ENCODE data around the gene RGS3.

RGS3 gene

DNA sequence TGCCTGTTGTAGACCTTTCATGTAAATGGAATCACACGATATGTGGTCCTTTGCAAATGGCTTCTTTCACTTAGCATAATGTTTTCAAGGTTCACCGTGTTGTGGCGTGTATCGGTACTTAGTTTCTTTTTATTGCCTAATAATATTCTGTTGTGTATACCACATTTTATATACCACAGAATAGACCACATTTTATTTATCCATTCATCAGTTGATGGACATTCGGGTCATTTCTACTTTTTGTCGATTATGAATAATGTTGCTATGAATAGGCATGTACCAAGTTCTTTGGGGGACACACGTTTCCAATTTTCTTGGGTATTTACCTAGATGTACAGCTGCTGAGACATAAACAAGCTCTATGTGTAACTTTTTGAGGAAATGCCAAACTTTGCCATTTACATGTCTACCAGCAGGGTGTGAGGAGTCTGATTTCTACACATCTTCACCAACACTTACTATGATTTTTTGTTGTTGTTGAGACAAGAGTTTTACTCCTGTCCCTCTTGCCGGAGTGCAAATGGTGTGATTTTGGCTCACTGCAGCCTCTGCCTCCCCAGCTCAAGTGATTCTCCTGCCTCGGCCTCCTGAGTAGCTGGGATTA lies 144.7 kb downstream of the RGS3 start:
- no peak for FAIRE-seq

DNA sequence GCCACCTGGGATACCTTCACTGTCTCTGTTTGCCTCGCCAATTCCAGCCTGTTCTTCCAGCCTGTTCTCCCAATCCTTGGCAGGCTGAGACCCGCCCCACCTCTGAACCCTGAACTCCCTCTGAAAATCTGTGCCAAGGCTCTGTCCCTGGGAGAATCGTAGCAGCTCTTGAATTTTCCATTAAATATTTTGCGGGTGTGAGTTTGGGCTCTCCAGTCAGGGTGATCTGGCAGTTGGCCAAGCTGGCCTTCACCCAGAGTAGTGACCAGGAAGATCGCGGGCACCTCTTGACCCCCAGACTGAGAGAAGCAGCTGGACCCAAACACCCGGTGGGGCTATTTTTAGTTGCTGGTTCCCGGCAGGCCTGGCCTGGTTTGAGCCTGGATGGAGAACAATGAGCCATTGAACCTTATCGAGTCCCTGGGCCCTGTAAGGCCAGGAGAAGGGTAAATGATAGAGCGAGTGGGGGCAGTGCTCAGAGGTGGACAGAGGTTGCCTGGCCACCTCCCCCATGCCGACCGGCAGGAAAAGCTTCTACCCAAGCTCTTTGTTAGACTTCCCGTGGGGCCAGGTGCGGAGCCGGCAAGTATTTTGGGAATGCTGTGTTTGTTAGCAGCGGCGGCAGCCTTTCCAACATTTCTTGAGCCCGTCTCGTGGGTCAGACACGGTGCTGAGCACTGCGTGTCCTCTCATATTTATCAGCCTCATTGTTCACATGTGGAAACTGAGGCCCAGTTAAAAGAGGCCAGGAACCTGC lies 146.2 kb downstream of the RGS3 start:
- FAIRE-seq, result no peak

DNA sequence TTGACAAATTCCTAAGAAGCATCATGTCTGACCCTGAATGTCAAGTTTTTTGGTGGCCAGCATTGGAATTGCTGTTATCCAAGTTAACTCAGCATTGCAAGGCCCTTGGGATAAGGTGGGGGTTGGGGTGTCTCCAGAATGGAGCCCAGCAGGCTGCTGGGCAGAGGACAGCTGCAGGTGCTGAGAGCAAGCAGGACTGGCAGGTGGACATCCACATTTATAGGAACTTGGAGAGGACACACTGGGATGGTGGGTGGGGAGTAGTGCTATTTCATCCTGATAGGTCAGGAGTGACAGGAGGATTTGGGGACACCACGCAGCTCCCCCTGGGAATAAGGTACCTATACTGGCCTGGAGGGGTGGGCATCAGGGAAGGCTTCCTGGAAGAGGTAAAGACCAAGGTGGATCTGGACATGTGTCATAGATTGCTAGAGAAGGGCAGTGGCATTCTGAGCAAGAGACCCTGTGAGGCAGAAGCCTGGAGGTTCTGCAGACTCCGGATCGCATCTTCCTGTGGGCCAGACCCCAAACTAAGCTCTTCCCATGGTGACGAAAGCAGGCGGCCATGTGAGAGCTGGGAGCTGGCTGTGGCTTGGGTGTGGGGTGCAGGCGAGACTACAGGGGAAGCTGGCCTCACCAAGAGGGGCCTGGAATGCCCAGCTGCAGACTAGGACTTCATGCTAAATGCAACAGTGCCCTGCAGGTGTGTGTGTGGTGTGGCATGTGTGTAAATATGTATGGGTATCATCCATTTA lies 148.1 kb downstream of the RGS3 start:
- no peak for FAIRE-seq

DNA sequence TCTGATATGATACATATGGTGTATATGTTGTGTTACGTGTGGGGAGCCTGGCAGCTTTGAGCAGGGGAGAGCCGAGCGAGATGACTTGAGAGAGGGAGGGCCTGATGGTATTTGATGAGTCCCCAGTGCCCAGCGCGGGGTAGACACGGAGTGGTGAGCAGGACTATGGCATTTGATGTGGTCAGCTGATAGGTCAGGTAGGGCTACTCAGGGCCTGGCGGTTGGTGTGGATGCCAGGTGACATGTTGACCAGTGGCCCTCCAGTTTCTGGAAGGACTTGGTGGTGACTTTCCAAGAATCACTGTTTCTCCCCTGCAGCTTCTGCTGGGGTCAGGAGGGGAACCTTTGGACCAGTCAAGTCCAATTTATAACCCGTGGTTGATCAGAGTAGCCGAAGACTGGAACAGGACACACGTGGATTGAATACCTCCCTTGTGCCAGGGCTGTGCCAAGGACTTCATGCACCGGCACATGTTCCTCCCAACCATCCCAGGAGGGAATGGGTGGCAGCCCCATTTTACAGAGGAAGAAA lies 148.8 kb downstream of the RGS3 start:
- FAIRE-seq, result no peak

DNA sequence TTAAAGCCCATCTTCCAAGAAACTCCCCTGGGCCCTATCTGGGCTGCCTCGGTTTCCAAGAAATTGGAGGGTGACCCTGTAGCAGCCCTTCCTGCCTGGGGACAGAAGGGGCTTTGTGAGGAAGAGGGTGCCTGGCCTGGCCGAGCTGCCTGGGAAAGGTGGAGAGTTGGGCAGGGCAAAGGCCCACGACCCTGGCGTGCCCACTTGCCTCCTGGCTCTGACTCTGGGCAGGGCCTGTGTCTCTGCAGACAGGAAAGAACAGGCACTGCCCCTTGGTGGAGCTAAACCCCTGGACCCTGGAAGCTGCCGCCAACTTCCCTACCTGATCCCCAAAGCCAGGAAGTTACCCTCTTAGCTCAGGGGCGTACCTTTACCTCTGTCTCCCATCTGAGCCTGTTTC lies 149.3 kb downstream of the RGS3 start:
- no peak for FAIRE-seq

DNA sequence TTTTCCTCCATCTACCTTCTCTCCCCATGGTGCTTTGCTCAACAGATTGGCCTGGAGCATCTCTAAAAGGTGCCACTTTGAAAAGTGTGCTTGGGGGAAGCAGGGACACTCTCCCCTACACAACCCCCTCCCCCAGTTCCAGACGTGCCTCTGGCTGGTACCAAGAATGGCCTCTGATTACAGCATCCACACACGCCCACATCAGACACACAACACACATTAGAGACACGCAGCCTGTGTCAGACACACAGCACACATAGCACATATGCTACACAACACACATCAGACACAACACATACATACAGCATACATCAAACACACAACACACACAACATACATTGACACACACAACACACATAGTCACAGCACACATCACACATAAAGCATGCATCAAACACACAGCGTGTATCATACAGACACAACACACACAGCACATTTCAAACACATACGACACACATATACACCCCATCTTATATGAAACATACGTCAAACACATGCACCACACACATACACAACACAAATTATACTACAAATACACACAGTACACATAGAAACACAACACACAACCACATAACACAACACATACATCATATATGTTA lies 150.4 kb downstream of the RGS3 start:
- FAIRE-seq, result no peak

DNA sequence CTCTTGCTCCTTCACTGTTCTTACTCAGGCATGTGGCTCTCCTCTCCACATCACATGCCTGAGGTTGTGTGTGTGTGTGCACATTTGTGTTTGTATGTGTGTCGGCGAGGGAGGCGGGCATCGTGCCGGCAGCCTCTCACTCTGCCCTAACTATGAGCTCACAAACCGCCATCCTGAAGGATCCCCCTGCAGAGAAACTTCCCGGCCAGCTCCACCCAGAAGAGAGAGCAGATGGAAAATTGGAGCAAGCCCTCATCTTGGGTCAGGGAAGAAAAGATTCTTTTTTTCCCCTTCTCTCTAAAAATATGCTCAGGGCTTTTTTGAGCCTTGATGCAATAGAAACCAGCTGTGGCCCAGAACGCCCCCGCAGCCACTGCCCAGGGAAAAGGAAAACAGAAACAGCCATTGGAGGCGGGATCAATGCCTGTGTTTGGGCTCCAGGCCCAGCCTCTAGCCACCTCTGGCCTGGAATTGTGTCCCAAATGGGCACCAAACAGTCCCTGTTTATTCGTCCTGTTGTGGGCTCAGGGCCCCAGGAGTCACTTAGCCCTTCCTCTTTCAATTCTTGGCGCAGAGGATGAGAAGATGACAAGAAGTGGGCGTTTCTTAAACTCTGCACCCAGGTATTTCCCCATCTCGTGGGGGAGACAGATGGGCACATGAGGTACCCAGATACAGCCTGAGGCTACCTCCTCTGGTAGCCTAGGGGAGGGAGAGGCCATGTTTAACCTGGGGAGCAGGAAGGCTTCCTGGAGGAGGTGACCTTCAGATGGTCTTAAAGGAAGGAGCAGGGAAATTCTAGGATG lies 151.5 kb downstream of the RGS3 start:
- no peak for FAIRE-seq

DNA sequence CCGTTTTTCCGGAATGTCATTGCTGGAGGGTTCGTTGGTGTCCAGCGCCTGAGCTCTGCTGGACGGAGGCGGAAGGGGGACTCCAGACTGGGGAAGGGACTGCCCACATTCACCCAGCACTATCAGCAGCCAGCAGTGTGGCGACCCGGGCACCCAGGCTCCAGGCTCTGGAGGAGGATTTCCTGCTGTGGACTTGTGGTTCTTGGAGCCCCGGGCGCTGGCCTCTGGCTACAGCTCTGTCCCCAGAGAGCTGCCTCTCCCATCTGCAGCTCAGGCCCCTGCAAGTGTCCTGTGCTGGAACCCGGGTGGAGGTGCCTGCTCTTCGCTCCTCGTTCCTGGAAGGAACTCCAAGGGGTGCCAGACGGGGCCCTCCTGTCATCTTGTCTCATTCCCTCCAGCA lies 152.6 kb downstream of the RGS3 start:
- no peak for FAIRE-seq

DNA sequence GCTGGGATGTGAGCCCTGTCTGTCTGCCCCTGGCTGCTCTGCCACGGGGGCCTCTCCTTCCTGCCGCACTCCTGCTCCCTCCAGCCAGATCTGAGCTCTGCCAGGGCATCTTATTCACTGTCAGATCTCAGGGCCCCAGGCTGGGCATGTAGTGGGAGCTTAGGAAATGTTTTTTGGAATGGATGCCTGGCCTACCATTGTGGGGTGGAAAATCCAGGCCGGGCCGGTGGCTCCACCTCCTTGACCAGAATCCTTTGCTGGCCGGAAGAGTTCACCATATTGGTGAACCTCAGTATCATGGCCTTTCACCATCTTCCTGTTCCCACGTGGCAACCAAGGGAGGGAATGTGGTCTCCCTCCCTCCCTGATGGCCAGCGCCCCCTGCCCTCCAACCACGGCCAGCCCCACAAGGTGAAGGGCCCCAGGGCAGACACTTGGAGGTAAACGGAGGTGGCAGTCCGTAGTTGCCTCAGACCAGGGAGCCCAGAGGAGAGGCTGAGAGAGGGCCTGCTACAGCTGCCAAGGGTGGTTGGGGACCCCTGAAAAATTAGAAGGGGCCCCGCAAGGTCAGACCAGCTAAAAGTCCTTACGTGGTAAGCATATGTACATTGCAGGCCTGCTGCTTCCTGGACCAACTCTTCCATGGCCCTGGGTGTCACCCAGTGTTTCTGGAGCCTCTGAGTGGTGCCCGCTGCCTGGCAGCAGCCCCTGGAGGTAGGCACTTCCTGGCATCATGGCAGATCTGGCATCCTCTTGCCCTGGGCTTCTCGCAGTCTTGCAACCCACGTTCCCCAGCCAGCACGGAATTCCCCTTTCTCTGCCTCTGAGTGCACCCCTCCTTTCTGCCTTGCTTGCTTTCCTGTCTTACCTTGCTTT lies 153.3 kb downstream of the RGS3 start:
- no peak for FAIRE-seq

DNA sequence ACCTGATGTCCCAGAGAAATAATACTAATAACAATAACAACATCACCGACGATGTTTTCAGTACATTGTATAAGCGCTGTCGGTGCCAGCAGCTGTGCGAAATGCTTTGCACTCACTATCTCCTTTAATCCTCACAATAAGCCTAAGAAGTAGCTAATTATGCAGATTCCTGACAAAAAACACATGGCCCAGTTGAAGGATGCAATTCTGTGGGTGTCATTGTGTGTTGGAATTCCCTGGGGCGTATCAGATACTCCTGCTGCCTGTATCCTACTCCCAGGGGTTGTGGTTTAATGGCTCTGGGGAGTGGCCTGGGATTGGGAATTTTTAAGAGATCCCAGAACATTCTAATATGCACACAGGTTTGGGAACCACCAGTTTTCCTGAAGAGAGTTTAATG lies 154.0 kb downstream of the RGS3 start:
- FAIRE-seq, result no peak

DNA sequence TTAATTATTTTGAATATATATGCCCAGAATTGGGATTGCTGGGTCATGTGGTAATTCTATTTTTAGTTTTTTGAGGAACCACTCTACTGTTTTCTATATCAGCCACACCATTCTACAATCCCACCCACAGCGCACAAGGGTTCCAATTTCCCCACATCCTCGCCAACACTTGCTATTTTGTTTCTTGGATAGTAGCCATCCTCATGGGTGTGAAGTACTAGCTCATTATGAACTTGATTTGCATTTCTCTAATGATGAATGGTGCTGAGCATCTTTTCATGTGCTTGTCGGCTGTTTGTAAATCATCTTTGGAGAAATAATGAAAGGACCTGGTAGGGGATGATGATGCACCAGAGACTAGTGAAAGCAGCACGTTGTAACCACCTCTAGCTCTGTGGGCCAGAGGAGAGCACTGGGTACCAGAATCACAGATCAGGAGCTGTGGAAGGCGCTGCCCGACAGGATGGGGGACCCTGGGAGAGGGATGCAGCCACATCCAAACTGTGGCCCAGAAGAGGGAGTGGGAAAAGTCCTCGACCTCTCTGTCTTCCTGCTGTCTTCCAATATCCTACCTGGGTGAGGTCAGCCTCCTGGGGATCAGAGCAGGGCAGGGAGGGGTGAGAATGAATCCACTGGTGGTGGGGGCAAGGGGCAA lies 155.4 kb downstream of the RGS3 start:
- no peak for FAIRE-seq

DNA sequence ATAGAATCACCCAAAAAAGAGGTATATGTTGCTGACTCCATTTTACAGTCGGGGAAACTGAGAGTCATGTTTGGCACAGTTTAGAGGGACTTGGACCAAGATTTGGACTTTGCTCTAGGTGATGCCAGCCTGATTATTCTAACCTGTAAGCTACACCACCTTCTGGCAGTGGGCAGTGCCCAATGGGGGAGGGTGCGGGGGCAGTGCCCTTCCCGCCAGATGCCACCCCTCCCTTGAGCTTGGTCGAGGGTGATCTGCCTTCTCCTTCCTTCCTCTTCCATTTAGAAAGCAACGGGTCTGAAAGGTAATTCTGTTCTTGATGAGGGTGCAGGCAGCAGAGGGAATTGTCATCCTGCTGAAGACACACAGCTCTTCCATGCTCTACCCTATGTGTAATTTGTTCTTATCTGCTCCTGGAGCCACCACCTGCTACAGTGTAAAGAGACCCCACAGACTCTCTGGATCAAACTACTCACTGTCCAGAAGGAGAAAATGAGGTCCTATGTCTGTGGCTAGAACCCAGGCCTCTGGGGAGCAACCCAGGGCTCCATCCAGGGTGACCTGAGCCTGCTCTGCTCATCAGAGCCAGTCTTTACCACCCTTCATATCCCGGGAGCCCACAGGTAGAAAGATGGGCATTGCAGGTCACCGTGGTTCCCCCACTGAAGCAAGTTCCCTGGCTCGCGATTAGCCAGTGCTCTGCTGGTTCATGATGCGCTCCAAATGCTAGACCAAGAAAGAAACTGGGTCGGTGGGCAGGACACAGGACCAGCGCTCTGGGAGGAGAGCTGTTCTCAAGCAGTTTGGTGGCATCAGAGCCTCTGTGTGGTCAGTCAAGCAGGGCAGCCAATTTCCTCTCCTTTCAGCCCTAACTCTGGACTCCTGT lies 156.2 kb downstream of the RGS3 start:
- no peak for FAIRE-seq

DNA sequence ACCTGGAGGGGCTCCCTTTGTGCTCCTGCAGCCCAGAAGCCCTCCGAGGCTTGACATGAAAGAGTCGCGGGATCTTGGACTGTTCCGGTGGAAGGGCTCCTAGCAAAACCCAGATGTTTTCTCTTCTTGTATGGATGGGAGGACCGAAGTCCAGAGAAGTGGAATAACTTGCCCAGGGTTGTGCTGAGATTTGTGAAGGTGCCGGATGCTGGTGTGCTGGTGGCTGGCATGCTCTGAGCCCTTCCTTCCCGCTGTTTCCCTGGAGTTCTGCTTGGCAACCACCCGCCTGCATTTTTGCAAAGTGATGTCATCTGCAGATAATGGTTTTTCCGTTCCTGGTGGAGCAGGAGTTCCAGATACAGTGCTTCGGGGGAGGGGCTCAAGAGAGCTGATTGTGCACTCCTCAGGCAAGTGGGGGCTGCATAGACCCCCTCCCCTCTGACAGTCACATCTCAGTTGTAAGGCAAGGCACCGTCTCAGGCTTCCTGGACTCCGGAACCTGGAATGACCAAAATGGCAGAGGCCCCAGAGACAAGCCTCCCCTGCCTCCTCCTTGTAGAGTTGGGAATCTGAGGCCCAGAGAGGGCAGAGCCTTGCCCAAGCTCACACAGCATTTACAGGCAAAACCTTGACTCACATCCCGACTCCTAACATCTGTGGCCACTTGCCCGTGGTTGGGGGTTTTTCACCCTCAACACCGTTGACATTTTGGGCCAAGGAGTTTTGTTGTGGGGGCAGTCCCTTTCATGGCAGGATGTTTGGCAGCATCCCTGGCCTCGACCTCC lies 157.0 kb downstream of the RGS3 start:
- peak; percentile 68 for FAIRE-seq

DNA sequence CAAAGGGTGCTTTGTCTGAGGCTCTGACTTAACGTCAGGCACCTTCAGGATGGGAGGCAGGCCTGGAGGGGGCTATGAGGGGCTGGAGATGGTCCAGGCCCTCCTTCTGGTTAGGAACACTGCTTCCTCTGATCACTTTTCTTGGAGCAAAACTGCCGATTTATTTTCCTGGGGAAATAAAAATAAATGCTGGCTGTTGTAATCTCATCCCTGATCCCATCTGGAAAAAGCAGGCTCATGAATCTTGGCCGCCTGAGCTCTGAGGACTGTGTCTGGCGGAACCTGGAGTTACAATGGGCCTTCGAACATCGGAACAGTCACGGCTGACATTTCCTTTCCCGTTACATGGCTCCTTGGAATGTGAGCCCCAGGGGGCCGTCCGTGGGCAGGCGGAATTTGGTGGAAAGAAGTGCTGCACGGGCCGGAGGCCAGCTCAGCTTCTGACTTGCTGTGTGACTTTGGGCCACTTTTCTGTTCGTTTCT lies 157.8 kb downstream of the RGS3 start:
- FAIRE-seq, result peak; percentile 96

DNA sequence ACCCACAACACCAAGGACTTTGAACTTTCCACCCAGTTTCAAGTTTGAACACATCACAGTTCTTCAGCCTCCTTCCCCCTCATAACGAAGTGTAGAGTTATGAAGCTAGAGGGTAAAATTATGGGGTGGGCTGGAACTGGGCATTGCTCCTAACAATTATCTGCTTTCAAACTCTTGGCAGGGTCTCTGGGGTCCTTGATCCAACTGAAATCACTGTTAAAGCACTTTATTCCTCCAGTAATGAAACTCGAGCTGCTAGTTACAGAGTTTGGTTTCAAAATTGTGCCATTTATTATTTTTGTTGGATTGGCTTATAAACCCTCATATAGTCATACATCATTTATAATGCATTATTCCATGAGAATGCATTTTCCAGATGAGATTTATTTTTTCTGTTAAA lies 158.5 kb downstream of the RGS3 start:
- peak; percentile 95 for FAIRE-seq

DNA sequence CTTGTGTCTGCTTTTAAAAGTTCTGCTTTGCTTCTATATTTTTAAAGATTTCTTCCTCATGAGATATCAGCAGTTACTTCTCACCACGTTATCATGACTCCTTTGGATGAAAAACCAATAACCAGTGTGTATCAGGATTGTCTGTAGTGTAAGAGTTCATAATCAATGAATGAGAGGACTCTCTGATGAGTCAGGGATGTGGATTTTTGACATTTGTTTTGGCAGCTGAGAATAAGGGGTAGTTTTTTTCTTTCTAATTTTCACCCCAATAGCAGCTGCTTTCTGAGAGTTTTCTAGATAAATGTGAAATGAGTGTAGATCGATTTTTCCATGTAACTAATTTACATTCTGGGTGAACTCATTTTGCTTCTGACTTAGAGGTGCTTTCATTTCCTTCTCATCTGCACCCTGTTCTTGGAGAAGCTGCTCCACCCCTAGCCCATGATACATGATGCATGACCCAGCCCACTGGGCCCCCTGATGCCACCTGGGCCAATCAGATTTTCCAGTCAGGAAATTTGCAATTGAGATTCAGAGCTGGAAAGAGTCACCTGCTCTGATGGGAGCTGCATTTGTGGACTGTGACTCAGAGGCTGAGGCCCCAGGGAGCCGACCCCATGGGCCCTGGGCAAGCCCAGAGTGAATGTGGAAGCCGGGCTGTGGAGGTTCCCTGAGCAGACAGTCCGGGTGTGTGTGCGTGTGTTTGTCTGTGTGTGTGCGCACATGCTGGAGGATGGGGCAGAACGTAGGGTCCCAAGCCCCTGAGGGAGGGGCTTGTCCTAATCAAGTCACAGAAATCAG lies 159.3 kb downstream of the RGS3 start:
- peak; percentile 96 for FAIRE-seq

DNA sequence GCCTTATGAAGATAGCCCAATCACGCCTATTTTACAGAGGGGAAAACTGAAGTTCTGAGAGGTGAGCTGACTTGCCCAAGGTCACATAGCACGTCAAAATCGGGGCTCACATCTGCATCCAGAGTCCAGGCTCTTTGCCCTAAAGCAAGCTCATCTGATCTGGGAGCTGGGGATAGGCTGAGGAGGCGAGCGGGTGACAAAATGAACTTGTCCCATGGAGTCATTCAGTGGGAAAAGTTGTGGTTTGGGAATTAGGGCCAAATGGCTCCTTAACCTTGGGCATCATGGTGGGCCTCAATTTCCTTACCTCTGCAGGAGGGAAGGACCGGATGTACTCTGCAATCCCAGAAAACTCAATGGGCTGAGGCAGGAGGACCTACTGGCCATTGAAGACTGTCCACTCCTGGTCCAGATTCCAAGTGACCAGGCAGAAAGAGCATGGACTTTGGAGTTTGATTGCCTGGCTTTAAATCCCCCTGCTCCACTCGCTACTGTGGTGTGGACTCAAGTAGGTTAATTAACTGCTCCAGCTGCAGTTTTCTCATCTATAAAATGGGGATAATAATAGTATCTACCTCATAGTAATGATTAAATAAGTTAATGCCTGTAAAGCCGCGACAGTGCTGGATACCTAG lies 160.4 kb downstream of the RGS3 start:
- no peak for FAIRE-seq

DNA sequence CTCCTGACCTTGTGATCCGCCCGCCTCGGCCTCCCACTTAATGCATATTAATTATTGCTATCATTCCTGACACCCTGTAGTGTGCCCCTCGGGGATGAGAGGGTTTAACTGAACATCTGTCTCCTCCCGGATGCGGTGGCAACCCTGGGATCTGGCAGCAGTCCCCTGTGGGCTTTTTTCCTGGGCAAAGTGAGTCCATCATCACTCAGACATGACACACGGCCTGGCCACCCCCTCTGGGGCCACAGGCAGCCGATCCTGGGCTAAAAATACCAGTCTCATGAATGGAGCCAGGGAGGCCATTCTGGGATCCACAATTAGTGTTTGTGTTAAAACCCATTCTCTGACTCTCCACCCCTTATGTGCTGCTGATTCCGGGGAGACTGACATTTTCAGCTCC lies 161.2 kb downstream of the RGS3 start:
- FAIRE-seq, result no peak
